DND-41 (cell line): ENCODE data around the gene ANKRD11.
A peak's percentile ranks its signal among the peaks of the same experiment; 100 is the strongest.
"Not testable (repeated sequence)": the region's sequence is repeated elsewhere in the genome, so short reads cannot be mapped to it uniquely, and the experiment has no call there.

Experiments used
- ATAC-seq: fragments of 200-7000 bp; cut with Tn5 transposase; 3 replicates; pipeline ENCODE4 v1.9.1; 2021; ENCODE audit warnings: low read depth; ENCODE audit not compliant: insufficient read depth
- DNase-seq: peaks from one replicate; pipeline ENCODE4 v3.0.0-alpha.2; 2020
- H2AFZ ChIP-seq: 2 replicates; pipeline ENCODE4 v1.6.0; 2012; ENCODE audit warnings: low read depth, low read length
- H3K27ac ChIP-seq: 2 replicates; pipeline ENCODE4 v1.5.1; 2012; ENCODE audit warnings: low read length, inconsistent platforms
- H3K27me3 ChIP-seq: fragments of 200-600 bp; sonication (generic); 2 replicates; pipeline ENCODE4 v1.6.0; 2012; ENCODE audit warnings: low read length, mild to moderate bottlenecking, inconsistent platforms; ENCODE audit not compliant: insufficient read depth, poor library complexity
- H3K36me3 ChIP-seq: 2 replicates; pipeline ENCODE4 v1.5.1; 2012; ENCODE audit warnings: low read length, inconsistent platforms; ENCODE audit not compliant: insufficient read depth
- H3K4me1 ChIP-seq: 2 replicates; pipeline ENCODE4 v1.5.1; 2012; ENCODE audit warnings: mild to moderate bottlenecking, low read length; ENCODE audit not compliant: insufficient read depth
- H3K4me2 ChIP-seq: 2 replicates; pipeline ENCODE4 v1.6.0; 2012; ENCODE audit warnings: mild to moderate bottlenecking, moderate library complexity, low read length, inconsistent platforms; ENCODE audit not compliant: insufficient read depth
- H3K4me3 ChIP-seq, 2 experiments: fragments of 200-600 bp in 1 of 2; shearing (Covaris generic) in 1 of 2; 2 replicates each; pipeline ENCODE4 v1.5.1; 2012 to 2016; ENCODE audit warnings: inconsistent platforms in 2 of 2, low read length in 2 of 2, mild to moderate bottlenecking in 2 of 2, low read depth in 1 of 2, moderate library complexity in 1 of 2
- H3K79me2 ChIP-seq: 2 replicates; pipeline ENCODE4 v1.6.0; 2012; ENCODE audit warnings: low read length, inconsistent platforms; ENCODE audit not compliant: insufficient read depth
- H3K9ac ChIP-seq: 2 replicates; pipeline ENCODE4 v1.6.0; 2012; ENCODE audit warnings: low read depth, mild to moderate bottlenecking, inconsistent platforms, low read length, moderate library complexity
- H3K9me3 ChIP-seq: 2 replicates; pipeline ENCODE4 v1.5.1; 2012; ENCODE audit warnings: low read length, moderate library complexity, mild to moderate bottlenecking, inconsistent platforms; ENCODE audit not compliant: insufficient read depth, severe bottlenecking
- H4K20me1 ChIP-seq: 2 replicates; pipeline ENCODE4 v1.6.0; 2012; ENCODE audit warnings: low read length; ENCODE audit not compliant: insufficient read depth
- EZH2 ChIP-seq: IDR thresholded peaks from 3 replicates; pipeline ENCODE4 v1.6.1; 2012; ENCODE audit warnings: borderline replicate concordance, low read depth, mild to moderate bottlenecking, moderate library complexity, low read length, inconsistent platforms; ENCODE audit not compliant: severe bottlenecking
- TF ChIP-seq, protein P1 (sequence below): IDR thresholded peaks from 2 replicates; pipeline ENCODE4 v1.5.1; 2012; ENCODE audit warnings: borderline replicate concordance, low read length, moderate library complexity, mild to moderate bottlenecking; ENCODE audit not compliant: poor library complexity, severe bottlenecking; ENCODE audit errors: extremely low read depth

ANKRD11 gene

DNA sequence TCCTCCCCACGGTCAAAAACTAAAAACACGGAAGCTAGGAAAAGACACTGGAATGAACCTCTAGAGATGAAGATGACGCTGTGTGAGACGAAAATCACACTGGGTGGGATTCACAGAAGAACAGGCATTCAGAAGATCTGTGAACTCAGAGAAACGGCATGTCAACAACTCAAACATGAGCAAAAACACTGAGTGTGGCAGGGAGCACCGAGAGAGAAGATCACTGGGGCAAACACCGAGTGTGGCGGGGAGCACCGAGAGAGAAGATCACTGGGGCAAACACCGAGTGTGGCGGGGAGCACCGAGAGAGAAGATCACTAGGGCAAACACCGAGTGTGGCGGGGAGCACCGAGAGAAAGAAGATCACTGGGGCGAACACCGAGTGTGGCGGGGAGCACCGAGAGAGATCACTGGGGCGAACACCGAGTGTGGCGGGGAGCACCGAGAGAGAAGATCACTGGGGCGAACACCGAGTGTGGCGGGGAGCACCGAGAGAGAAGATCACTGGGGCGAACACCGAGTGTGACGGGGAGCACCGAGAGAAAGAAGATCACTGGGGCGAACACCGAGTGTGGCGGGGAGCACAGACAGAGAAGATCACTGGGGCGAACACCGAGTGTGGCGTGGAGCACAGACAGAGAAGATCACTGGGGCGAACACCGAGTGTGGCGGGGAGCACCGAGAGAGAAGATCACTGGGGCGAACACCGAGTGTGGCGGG lies 100.7 kb downstream of the ANKRD11 start:
- H3K27me3 ChIP-seq, H2AFZ ChIP-seq, ATAC-seq, H3K9ac ChIP-seq, H3K4me2 ChIP-seq, DNase-seq, H3K27ac ChIP-seq, H3K9me3 ChIP-seq, H3K4me3 ChIP-seq: not testable (repeated sequence)
- H4K20me1 ChIP-seq, result peaks cover 91% of the 10 kb centered on the region
- peaks cover 39% of the 10 kb centered on the region for H3K36me3 ChIP-seq
- peaks cover 96% of the 10 kb centered on the region for H3K79me2 ChIP-seq
- peaks cover 11% of the 10 kb centered on the region for H3K4me1 ChIP-seq

DNA sequence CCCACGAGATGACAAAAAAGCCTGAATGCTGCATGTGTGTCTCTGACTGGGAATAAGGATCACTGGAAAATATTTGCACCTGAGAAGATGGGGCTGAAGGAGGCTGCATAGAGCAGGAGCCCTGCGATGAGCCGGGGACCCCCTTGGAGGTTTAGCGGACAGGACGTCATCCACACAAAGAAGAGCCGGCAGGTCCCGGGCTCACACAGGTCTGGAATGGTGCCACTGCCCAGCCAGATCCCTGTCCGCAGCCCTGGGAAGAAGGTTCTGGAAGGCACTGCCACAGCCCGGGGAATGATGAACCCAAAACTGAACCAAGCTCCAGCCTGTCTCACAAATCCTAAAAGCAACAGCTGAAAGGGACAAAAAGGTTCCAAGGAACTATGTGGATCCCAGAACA lies 101.8 kb downstream of the ANKRD11 start:
- Histone ChIP-seq H3K9ac (0 out of 2 replicates have a peak overlapping the region, but pooled peaks have one; percentile 13), H3K4me2 (no peak overlapping the region), H3K27me3 (no peaks in the 10 kb centered on the region), H3K36me3 (peaks cover 37% of the 10 kb centered on the region), H3K9me3 (no peaks in the 10 kb centered on the region), H4K20me1 (peaks cover 91% of the 10 kb centered on the region), H3K4me3 (no peak overlapping the region), H3K27ac (no peak overlapping the region), H3K4me1 (peaks cover 11% of the 10 kb centered on the region), H3K79me2 (peaks cover 96% of the 10 kb centered on the region), H2AFZ (no peak overlapping the region)
- DNase-seq (no peak), ATAC-seq (no peak)
- TF ChIP-seq EZH2, result no peak
- TF ChIP-seq, protein P1, sequence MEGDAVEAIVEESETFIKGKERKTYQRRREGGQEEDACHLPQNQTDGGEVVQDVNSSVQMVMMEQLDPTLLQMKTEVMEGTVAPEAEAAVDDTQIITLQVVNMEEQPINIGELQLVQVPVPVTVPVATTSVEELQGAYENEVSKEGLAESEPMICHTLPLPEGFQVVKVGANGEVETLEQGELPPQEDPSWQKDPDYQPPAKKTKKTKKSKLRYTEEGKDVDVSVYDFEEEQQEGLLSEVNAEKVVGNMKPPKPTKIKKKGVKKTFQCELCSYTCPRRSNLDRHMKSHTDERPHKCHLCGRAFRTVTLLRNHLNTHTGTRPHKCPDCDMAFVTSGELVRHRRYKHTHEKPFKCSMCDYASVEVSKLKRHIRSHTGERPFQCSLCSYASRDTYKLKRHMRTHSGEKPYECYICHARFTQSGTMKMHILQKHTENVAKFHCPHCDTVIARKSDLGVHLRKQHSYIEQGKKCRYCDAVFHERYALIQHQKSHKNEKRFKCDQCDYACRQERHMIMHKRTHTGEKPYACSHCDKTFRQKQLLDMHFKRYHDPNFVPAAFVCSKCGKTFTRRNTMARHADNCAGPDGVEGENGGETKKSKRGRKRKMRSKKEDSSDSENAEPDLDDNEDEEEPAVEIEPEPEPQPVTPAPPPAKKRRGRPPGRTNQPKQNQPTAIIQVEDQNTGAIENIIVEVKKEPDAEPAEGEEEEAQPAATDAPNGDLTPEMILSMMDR, result no peak

DNA sequence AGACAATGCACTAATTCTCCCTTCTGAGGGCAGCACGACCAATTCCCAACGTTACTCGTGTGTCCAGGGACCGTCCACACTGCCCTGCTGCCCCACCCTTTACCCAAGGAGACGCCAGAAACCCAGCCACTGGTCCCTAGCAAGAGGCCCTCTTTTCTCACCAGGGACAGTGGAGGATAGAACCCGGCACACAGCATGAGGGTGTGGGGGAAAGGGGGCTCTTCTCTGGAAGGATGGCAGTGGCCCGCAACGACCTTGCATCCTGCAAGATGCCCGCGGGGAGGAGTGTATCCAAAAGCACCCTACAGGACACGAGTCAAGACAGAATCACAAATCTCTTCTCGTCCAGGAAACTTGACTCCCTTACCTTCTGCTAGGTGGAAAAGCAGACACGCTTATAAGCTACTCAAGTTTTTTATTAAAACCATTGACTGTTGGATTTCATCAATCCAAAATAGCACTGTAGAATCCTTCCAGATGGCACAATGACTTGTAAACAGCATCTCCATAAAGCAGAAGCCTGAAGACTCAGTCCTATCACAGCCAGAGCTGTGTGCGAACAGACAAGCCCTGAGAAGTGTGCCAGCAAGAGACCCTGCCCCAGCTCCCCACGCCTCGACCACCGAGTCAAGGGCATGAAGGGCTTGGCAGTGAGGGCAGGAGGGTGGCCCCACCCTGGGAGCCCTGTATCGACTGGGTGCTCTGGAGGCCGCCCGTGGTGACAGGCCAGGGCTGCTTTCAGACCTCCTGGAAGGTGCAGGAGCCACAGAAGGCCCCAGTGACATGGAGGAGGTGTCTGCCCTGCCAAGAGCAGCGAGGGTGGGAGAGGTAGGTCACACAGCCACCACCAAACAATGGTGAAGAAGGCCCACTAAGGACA lies 103.8 kb downstream of the ANKRD11 start:
- TF ChIP-seq, protein P1, result no peak
- no peak for TF ChIP-seq EZH2
- H3K27me3 ChIP-seq, result no peaks in the 10 kb centered on the region
- no peak for ATAC-seq
- H3K79me2 ChIP-seq, result peaks cover 98% of the 10 kb centered on the region
- H3K9me3 ChIP-seq, result no peaks in the 10 kb centered on the region
- H3K27ac ChIP-seq, result no peak overlapping the region
- no peak for DNase-seq
- peaks cover 28% of the 10 kb centered on the region for H3K36me3 ChIP-seq
- no peak overlapping the region for H2AFZ ChIP-seq
- H3K4me3 ChIP-seq, result no peak overlapping the region
- H3K4me2 ChIP-seq, result no peak overlapping the region
- peaks cover 91% of the 10 kb centered on the region for H4K20me1 ChIP-seq
- H3K4me1 ChIP-seq, result peaks cover 11% of the 10 kb centered on the region
- H3K9ac ChIP-seq, result no peak overlapping the region

DNA sequence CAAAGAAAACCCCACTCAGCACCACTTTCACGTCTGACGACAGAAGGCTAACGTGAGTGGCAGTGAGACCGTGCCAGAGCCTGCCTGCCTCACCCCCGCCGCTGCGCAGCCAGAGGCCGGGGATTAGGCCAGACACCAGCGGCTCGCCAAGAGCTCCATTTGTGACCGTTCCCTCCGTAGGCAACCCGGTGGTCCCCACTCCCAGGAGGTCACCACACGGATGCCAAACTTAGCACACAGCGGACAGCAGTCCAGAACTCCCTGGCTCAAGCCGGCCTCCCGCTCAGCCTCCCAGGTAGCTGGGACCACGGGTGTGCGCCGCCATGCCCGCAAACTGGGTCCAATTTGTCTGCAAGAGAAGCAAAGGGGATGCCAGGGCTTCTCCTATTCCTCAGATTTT lies 104.6 kb downstream of the ANKRD11 start:
- Histone ChIP-seq H2AFZ (no peak overlapping the region), H3K4me3 (no peak overlapping the region), H3K4me1 (peaks cover 11% of the 10 kb centered on the region), H3K27ac (no peak overlapping the region), H3K9me3 (no peaks in the 10 kb centered on the region), H3K79me2 (peaks cover 99% of the 10 kb centered on the region), H3K4me2 (no peak overlapping the region), H4K20me1 (peaks cover 93% of the 10 kb centered on the region), H3K36me3 (peaks cover 26% of the 10 kb centered on the region), H3K27me3 (no peaks in the 10 kb centered on the region), H3K9ac (no peak overlapping the region)
- TF ChIP-seq, protein P1, result no peak
- ATAC-seq (no peak), DNase-seq (no peak)
